DOHH2 (cell line): ENCODE results near the gene LTA4H.

ENCODE experiments used
- H3F3A ChIP-seq: fragments of 200-600 bp; sonication (generic), shearing (Covaris generic); 2 replicates; pipeline ENCODE4 v1.6.0; 2016; ENCODE audit warnings: antibody characterized with exemption, mild to moderate bottlenecking; ENCODE audit not compliant: control insufficient read depth, insufficient read depth
- H3K27ac ChIP-seq: fragments of 200-600 bp; sonication (generic); 2 replicates; pipeline ENCODE4 v1.5.1; 2014; ENCODE audit warnings: low read depth, mild to moderate bottlenecking, low read length, moderate library complexity
- H3K27me3 ChIP-seq: fragments of 200-600 bp; sonication (generic); 2 replicates; pipeline ENCODE4 v1.6.1; 2014; ENCODE audit warnings: mild to moderate bottlenecking, low read length, mixed read lengths; ENCODE audit not compliant: control insufficient read depth
- H3K36me3 ChIP-seq: fragments of 200-600 bp; sonication (generic); 2 replicates; pipeline ENCODE4 v1.6.1; 2014; ENCODE audit warnings: mild to moderate bottlenecking, low read length, moderate library complexity, mixed read lengths; ENCODE audit not compliant: control insufficient read depth
- H3K4me1 ChIP-seq: fragments of 200-600 bp; sonication (generic); 2 replicates; pipeline ENCODE4 v1.6.1; 2014; ENCODE audit warnings: mild to moderate bottlenecking, low read length, mixed read lengths; ENCODE audit not compliant: control insufficient read depth
- H3K4me2 ChIP-seq: fragments of 200-600 bp; sonication (generic); 2 replicates; pipeline ENCODE4 v1.6.0; 2014; ENCODE audit warnings: mild to moderate bottlenecking, low read length, moderate library complexity
- H3K4me3 ChIP-seq: fragments of 200-600 bp; sonication (generic); 2 replicates; pipeline ENCODE4 v1.5.1; 2014; ENCODE audit warnings: mild to moderate bottlenecking, low read length, mixed read lengths
- H3K79me2 ChIP-seq: fragments of 200-600 bp; sonication (generic); 2 replicates; pipeline ENCODE4 v1.6.1; 2014; ENCODE audit warnings: mild to moderate bottlenecking, low read length, mixed read lengths; ENCODE audit not compliant: control insufficient read depth
- H3K9me2 ChIP-seq: fragments of 200-600 bp; sonication (generic); replicated peaks from 2 replicates; pipeline ENCODE4 v1.6.1; 2014; ENCODE audit warnings: mild to moderate bottlenecking, low read length, mixed read lengths; ENCODE audit not compliant: control insufficient read depth
- H3K9me3 ChIP-seq: fragments of 200-600 bp; sonication (generic); 2 replicates; pipeline ENCODE4 v1.6.1; 2014; ENCODE audit warnings: antibody characterized with exemption, low read length, mixed read lengths; ENCODE audit not compliant: control insufficient read depth, insufficient read depth
- H4K20me1 ChIP-seq: fragments of 200-600 bp; sonication (generic); 2 replicates; pipeline ENCODE4 v1.6.0; 2014; ENCODE audit warnings: low read depth, mild to moderate bottlenecking, antibody characterized with exemption, low read length, moderate library complexity; ENCODE audit not compliant: control insufficient read depth, insufficient read depth
- CTCF ChIP-seq: fragments of 200-600 bp; sonication (generic); IDR thresholded peaks from one replicate; pipeline ENCODE4 v1.5.1; 2014; ENCODE audit warnings: antibody characterized with exemption, mild to moderate bottlenecking, low read depth, low read length; ENCODE audit not compliant: poor library complexity, severe bottlenecking
- EZH2phosphoT487 ChIP-seq: fragments of 200-600 bp; sonication (generic); IDR thresholded peaks from 2 replicates; pipeline ENCODE4 v1.6.1; 2017; ENCODE audit warnings: borderline replicate concordance, mild to moderate bottlenecking, antibody characterized with exemption, low read length, moderate library complexity, mixed read lengths

Gene LTA4H

GRCh38 chr12:95994476-95994875 is 40.9 kb downstream of the LTA4H start:
- H3K9me3 ChIP-seq = no peaks in the 10 kb centered on the region
- no peaks in the 10 kb centered on the region; the same call in 1 of the 2 replicates for H3K36me3 ChIP-seq
- H3K4me2 ChIP-seq = no peak overlapping the region
- TF ChIP-seq CTCF = no peak
- no peak for TF ChIP-seq EZH2phosphoT487
- H3K4me1 ChIP-seq = peaks cover 3% of the 10 kb centered on the region; the same call in 1 of the 2 replicates
- H3K27me3 ChIP-seq = no peaks in the 10 kb centered on the region
- H3K79me2 ChIP-seq = no peaks in the 10 kb centered on the region
- no peak overlapping the region for H3K4me3 ChIP-seq
- no peak overlapping the region for H3K27ac ChIP-seq
- H4K20me1 ChIP-seq = no peaks in the 10 kb centered on the region
- H3K9me2 ChIP-seq = no peaks in the 10 kb centered on the region
- no peaks in the 10 kb centered on the region for H3F3A ChIP-seq

- no peaks in the 10 kb centered on the region for H3K9me2 ChIP-seq
- no peak overlapping the region for H3K4me2 ChIP-seq
- peaks cover 3% of the 10 kb centered on the region; the same call in 1 of the 2 replicates for H3K4me1 ChIP-seq
- H3K36me3 ChIP-seq = no peaks in the 10 kb centered on the region
- TF ChIP-seq CTCF (no peak), EZH2phosphoT487 (no peak)
- no peak overlapping the region for H3K4me3 ChIP-seq
- H3F3A ChIP-seq = no peaks in the 10 kb centered on the region
- H3K27ac ChIP-seq = no peak overlapping the region
- no peaks in the 10 kb centered on the region for H3K27me3 ChIP-seq
- no peaks in the 10 kb centered on the region for H4K20me1 ChIP-seq
- no peaks in the 10 kb centered on the region for H3K79me2 ChIP-seq
- H3K9me3 ChIP-seq = no peaks in the 10 kb centered on the region
Measured at GRCh38 chr12:95993907-95994306, 41.5 kb downstream of the LTA4H start.

GRCh38 chr12:95990136-95990535 is 45.3 kb downstream of the LTA4H start:
- no peak for TF ChIP-seq CTCF
- TF ChIP-seq EZH2phosphoT487 = no peak
- H3F3A ChIP-seq = no peaks in the 10 kb centered on the region
- H3K4me1 ChIP-seq = no peaks in the 10 kb centered on the region
- H3K79me2 ChIP-seq = no peaks in the 10 kb centered on the region
- H3K9me3 ChIP-seq = no peaks in the 10 kb centered on the region
- H3K4me2 ChIP-seq = no peak overlapping the region
- H3K9me2 ChIP-seq = no peaks in the 10 kb centered on the region
- H3K4me3 ChIP-seq = no peak overlapping the region
- no peak overlapping the region for H3K27ac ChIP-seq
- H4K20me1 ChIP-seq = no peaks in the 10 kb centered on the region
- no peaks in the 10 kb centered on the region for H3K36me3 ChIP-seq
- H3K27me3 ChIP-seq = no peaks in the 10 kb centered on the region
